H1 (cell line): Measurements from ENCODE around the gene DDT. TPM values are rescaled to one million over a fixed set of nuclear protein-coding genes. Genes with fewer than 3 reads are reported as not detected.
"Not testable (repeated sequence)": the region's sequence is repeated elsewhere in the genome, so short reads cannot be mapped to it uniquely, and the experiment has no call there.

Experiments
- CTCF ChIA-PET: fragments of 300-600 bp; sonication (Branson Sonifier 250); formaldehyde crosslinking; loops from one replicate; lab custom pipeline; 2021; ENCODE audit not compliant: partially characterized antibody; lab: Charles Lee
- POLR2A ChIA-PET: fragments of 300-600 bp; sonication (Branson Sonifier 250); formaldehyde crosslinking; loops from one replicate; lab custom pipeline; 2021; ENCODE audit warnings: inconsistent platforms; ENCODE audit not compliant: partially characterized antibody; lab: Charles Lee
- DNase-seq, 2 experiments: peaks; one replicate each; pipeline versions ENCODE4 v3.0.0 to v3.0.0-alpha.2; 2010 to 2022; ENCODE audit warnings: low spot score in 2 of 2, low read depth in 1 of 2, mixed read lengths in 1 of 2
- FAIRE-seq: peaks from 2 replicates; lab custom pipeline; 2011; peaks lifted over from hg19 to GRCh38; lab: Jason Lieb, UNC
- H2AFZ ChIP-seq: 2 replicates; pipeline ENCODE4 v1.8.1; 2012; ENCODE audit warnings: low read length, inconsistent platforms
- H2AK5ac ChIP-seq: 2 replicates; pipeline ENCODE4 v1.6.1; 2013; ENCODE audit warnings: low read depth, low read length
- H2BK120ac ChIP-seq: replicated peaks from 2 replicates; pipeline ENCODE3; 2013; ENCODE audit warnings: low read depth, low read length, inconsistent platforms
- H2BK12ac ChIP-seq: 2 replicates; pipeline ENCODE4 v1.6.1; 2013; ENCODE audit warnings: low read depth, low read length
- H2BK15ac ChIP-seq: 2 replicates; pipeline ENCODE4 v1.6.1; 2013; ENCODE audit warnings: low read length
- H2BK20ac ChIP-seq: 2 replicates; pipeline ENCODE4 v1.6.1; 2013; ENCODE audit warnings: low read length
- H2BK5ac ChIP-seq: 2 replicates; pipeline ENCODE4 v1.6.1; 2013; ENCODE audit warnings: low read depth, low read length
- H3K14ac ChIP-seq: 2 replicates; pipeline ENCODE4 v1.6.1; 2013; ENCODE audit warnings: inconsistent platforms; ENCODE audit not compliant: insufficient read length
- H3K18ac ChIP-seq: 2 replicates; pipeline ENCODE4 v1.6.1; 2013; ENCODE audit warnings: low read length; ENCODE audit errors: extremely low read depth
- H3K23ac ChIP-seq: 2 replicates; pipeline ENCODE4 v1.6.1; 2013; ENCODE audit warnings: inconsistent platforms; ENCODE audit not compliant: insufficient read length
- H3K23me2 ChIP-seq: 2 replicates; pipeline ENCODE4 v1.6.1; 2013; ENCODE audit warnings: low read depth, low read length
- H3K27ac ChIP-seq: 2 replicates; pipeline ENCODE4 v1.6.1; 2011; ENCODE audit warnings: low read depth, low read length, inconsistent platforms
- H3K27me3 ChIP-seq, 4 experiments: replicated peaks in 1 of 4; 1 replicate in 1 of 4; 2 replicates in 3 of 4; pipeline versions ENCODE4 v1.6.1 to v1.8.1; 2011 to 2013; ENCODE audit warnings: low read length in 3 of 4, mild to moderate bottlenecking in 3 of 4, inconsistent platforms in 2 of 4, mixed read lengths in 2 of 4, moderate library complexity in 1 of 4; ENCODE audit not compliant: control insufficient read depth in 3 of 4, insufficient read depth in 3 of 4; ENCODE audit errors: extremely low read depth in 1 of 4
- H3K36me3 ChIP-seq, 4 experiments: 2 replicates each; pipeline versions ENCODE4 v1.6.1 to v1.8.1; 2011 to 2013; ENCODE audit warnings: mild to moderate bottlenecking in 4 of 4, low read length in 3 of 4, moderate library complexity in 2 of 4, control low read depth in 1 of 4, inconsistent platforms in 1 of 4; ENCODE audit not compliant: insufficient read depth in 4 of 4, control insufficient read depth in 2 of 4
- H3K4ac ChIP-seq: replicated peaks from 2 replicates; pipeline ENCODE3; 2013; ENCODE audit warnings: low read length, low read depth, mixed read lengths, inconsistent platforms; ENCODE audit not compliant: insufficient read length
- H3K4me1 ChIP-seq, 4 experiments: replicated peaks in 1 of 4; 1 replicate in 1 of 4; 2 replicates in 3 of 4; pipeline versions ENCODE4 v1.6.1 to v1.8.1; 2011 to 2013; ENCODE audit warnings: low read length in 3 of 4, inconsistent platforms in 2 of 4, mixed read lengths in 1 of 4; ENCODE audit not compliant: insufficient read depth in 4 of 4, control insufficient read depth in 3 of 4
- H3K4me2 ChIP-seq, 2 experiments: 2 replicates each; pipeline versions ENCODE4 v1.6.1 to v1.8.1; 2011 to 2013; ENCODE audit warnings: low read depth in 2 of 2, low read length in 2 of 2, control low read depth in 1 of 2, inconsistent platforms in 1 of 2, mild to moderate bottlenecking in 1 of 2; ENCODE audit not compliant: insufficient read depth in 1 of 2
- H3K4me3 ChIP-seq, 4 experiments: fragments of 200-600, 300-600 bp in 1 of 4; sonication (generic), shearing (Covaris generic), sonication (Bioruptor Twin) in 1 of 4; 2 replicates each; pipeline versions ENCODE4 v1.5.1 to v1.8.1; 2011 to 2016; ENCODE audit warnings: low read length in 4 of 4, low read depth in 3 of 4, control low read depth in 2 of 4, inconsistent platforms in 2 of 4, mild to moderate bottlenecking in 2 of 4, mixed read lengths in 1 of 4, moderate library complexity in 1 of 4; ENCODE audit not compliant: insufficient read depth in 2 of 4; ENCODE audit errors: extremely low read depth in 1 of 4
- H3K56ac ChIP-seq: replicated peaks from 2 replicates; pipeline ENCODE3; 2013; ENCODE audit warnings: low read depth, mild to moderate bottlenecking, mixed read lengths, low read length, inconsistent platforms; ENCODE audit not compliant: insufficient read length
- H3K79me1 ChIP-seq: 2 replicates; pipeline ENCODE4 v1.6.1; 2013; ENCODE audit warnings: low read depth, low read length, control low read depth
- H3K79me2 ChIP-seq, 2 experiments: 2 replicates each; pipeline versions ENCODE4 v1.6.1 to v1.8.1; 2012 to 2013; ENCODE audit warnings: low read length in 2 of 2, mild to moderate bottlenecking in 2 of 2, inconsistent platforms in 1 of 2; ENCODE audit not compliant: insufficient read depth in 2 of 2, control insufficient read depth in 1 of 2
- H3K9ac ChIP-seq, 4 experiments: replicated peaks in 1 of 4; 1 replicate in 1 of 4; 2 replicates in 3 of 4; pipeline versions ENCODE4 v1.6.1 to v1.8.1; 2011 to 2013; ENCODE audit warnings: low read depth in 3 of 4, low read length in 3 of 4, control low read depth in 2 of 4, mild to moderate bottlenecking in 2 of 4, moderate library complexity in 2 of 4, inconsistent platforms in 1 of 4; ENCODE audit errors: extremely low read depth in 1 of 4
- H3K9me3 ChIP-seq, 2 experiments: 2 replicates each; pipeline versions ENCODE4 v1.6.1 to v1.8.1; 2012 to 2013; ENCODE audit warnings: mild to moderate bottlenecking in 2 of 2, moderate library complexity in 2 of 2, control low read depth in 1 of 2, inconsistent platforms in 1 of 2, low read depth in 1 of 2, low read length in 1 of 2, mixed read lengths in 1 of 2; ENCODE audit not compliant: insufficient read depth in 2 of 2
- H4K20me1 ChIP-seq, 2 experiments: replicated peaks in 1 of 2; 2 replicates each; pipeline versions ENCODE3 to v1.8.1; 2011 to 2013; ENCODE audit warnings: inconsistent platforms in 2 of 2, low read length in 2 of 2, mild to moderate bottlenecking in 1 of 2; ENCODE audit not compliant: insufficient read depth in 2 of 2, control insufficient read depth in 1 of 2
- H4K5ac ChIP-seq: 2 replicates; pipeline ENCODE4 v1.6.1; 2013; ENCODE audit warnings: low read length, low read depth, mixed read lengths, inconsistent platforms; ENCODE audit not compliant: insufficient read length
- H4K8ac ChIP-seq: 2 replicates; pipeline ENCODE4 v1.8.0; 2013; ENCODE audit warnings: mild to moderate bottlenecking, moderate library complexity, low read length, inconsistent platforms; ENCODE audit not compliant: insufficient read depth; ENCODE audit errors: extremely low read depth
- H4K91ac ChIP-seq: replicated peaks from 2 replicates; pipeline ENCODE3; 2013; ENCODE audit warnings: low read length, mixed read lengths, inconsistent platforms; ENCODE audit not compliant: insufficient read length
- WGBS, 2 experiments: shearing (Covaris generic) in 1 of 2; methylation state at CpG; one replicate each; pipeline versions ENCODE4 v1.1.6 to v1.1.7; 2013 to 2015; ENCODE audit warnings: low lambda C conversion rate in 2 of 2, mixed read lengths in 2 of 2, inconsistent platforms in 1 of 2, low coverage in 1 of 2, missing lambda C conversion rate in 1 of 2; ENCODE audit not compliant: insufficient replicate concordance in 2 of 2, insufficient coverage in 1 of 2, insufficient read length in 1 of 2; ENCODE audit errors: extremely low coverage in 1 of 2, missing lambda C conversion rate in 1 of 2; 5-methylcytosine and 5-hydroxymethylcytosine counted together
- polyA plus RNA-seq, 7 experiments: library from polyadenylated mRNA; depleted of rRNA in 3 of 7; stranded (reverse) in 5 of 7; unstranded in 2 of 7; fragments of >200 nt in 5 of 7; fragments of 200-250 nt in 2 of 7; gene quantifications; 1 replicate in 5 of 7; 2 replicates in 1 of 7; 4 replicates in 1 of 7; pipeline versions ENCODE4 v1.2.1 to v1.2.3, GENCODE V29; 2011 to 2013; ENCODE audit warnings: missing spikeins in 2 of 7, mixed read lengths in 2 of 7
- total RNA-seq: library from RNA; stranded (reverse); fragmentation: NEBNext Ultra II Directional; extraction: Animal tissue kit (Norgen Biotek cat#: 25700); gene quantifications from 2 replicates; pipeline ENCODE4 v1.2.1, GENCODE V29; 2021

Gene DDT
- total and polyA plus RNA-seq, 2 of the 8 experiments (the other 6 are each of a cell fraction or from before 2014, with no cell fraction given): 106 to 341 TPM

DNA sequence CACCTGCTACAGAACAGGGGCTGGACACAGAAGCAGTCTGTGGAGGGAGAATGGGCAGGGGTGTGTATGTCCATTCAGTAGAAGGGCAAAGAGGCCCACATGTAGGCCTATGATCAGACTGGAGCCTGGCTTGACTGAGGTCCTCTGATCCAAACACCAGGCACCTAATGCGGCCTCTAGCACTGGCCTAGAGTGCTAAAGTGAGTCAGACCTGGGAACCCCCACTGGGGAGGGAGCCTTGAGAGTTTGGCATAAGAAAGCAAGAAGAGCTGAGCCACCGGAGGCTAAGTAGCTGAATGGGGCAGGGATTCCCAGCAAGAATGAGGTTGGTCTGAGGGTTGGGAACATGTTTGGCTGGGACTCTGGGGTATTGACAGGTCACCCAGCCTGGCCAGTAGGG is 22.9 kb downstream of the DDT start:
- H4K8ac ChIP-seq, H3K23me2 ChIP-seq, H2BK5ac ChIP-seq, H3K36me3 ChIP-seq, H2BK120ac ChIP-seq, H3K4ac ChIP-seq, H3K4me3 ChIP-seq, DNase-seq, H4K20me1 ChIP-seq, H3K14ac ChIP-seq, H3K18ac ChIP-seq, H3K27me3 ChIP-seq, H4K5ac ChIP-seq, H3K79me2 ChIP-seq, FAIRE-seq, H3K9ac ChIP-seq, H3K27ac ChIP-seq, H3K4me2 ChIP-seq, H2BK20ac ChIP-seq, H3K23ac ChIP-seq, H2BK12ac ChIP-seq, H2AK5ac ChIP-seq, H3K9me3 ChIP-seq, H3K56ac ChIP-seq, H3K79me1 ChIP-seq, H2AFZ ChIP-seq, H4K91ac ChIP-seq, H2BK15ac ChIP-seq, POLR2A ChIA-PET: not testable (repeated sequence)
- 75% methylated on average over 2 of the region's 2 CpGs; no CpG with 5 or more reads in 1 of the 2 experiments for WGBS, 2 experiments
- H3K4me1 ChIP-seq: peaks cover 3 to 10% (median 6%) of the 10 kb centered on the region in 4 experiments
- CTCF ChIA-PET: interaction anchor here (0.6 kb wide), 1 partner anchor 358 kb away, joined by 3 read pairs; no protein-coding TSS in a partner anchor

- 86% methylated on average over 8 of the region's 18 CpGs; no CpG with 5 or more reads in 1 of the 2 experiments for WGBS, 2 experiments
- H3K4me2 ChIP-seq, H3K23ac ChIP-seq, H3K23me2 ChIP-seq, H3K79me1 ChIP-seq, H4K5ac ChIP-seq, H2BK20ac ChIP-seq, H2AFZ ChIP-seq, H2BK120ac ChIP-seq, H3K79me2 ChIP-seq, H3K4me1 ChIP-seq, H3K14ac ChIP-seq, FAIRE-seq, H4K20me1 ChIP-seq, H4K8ac ChIP-seq, H3K9ac ChIP-seq, H2BK5ac ChIP-seq, H3K4me3 ChIP-seq, H3K27me3 ChIP-seq, H2BK15ac ChIP-seq, H3K4ac ChIP-seq, H3K27ac ChIP-seq, H2BK12ac ChIP-seq, DNase-seq, H3K36me3 ChIP-seq, CTCF ChIA-PET, H3K18ac ChIP-seq, H3K56ac ChIP-seq, H4K91ac ChIP-seq, POLR2A ChIA-PET, H2AK5ac ChIP-seq, H3K9me3 ChIP-seq: not testable (repeated sequence)
Observed at GRCh38 chr22:23949764-23950163, 24.5 kb downstream of the DDT start.
